ENCODE data around the gene DDX41. TPM values are rescaled to one million over a fixed set of nuclear protein-coding genes. Genes with fewer than 3 reads are reported as not detected.
A peak's percentile ranks its signal among the peaks of the same experiment; 100 is the strongest.

The DDX41 gene
- total RNA-seq, 1 donor from 2014 or later: 60.7 TPM

GRCh38 chr5:177474846-177475562 is 41.8 kb downstream of the DDX41 start:
- DNase-seq (ENCODE audit: low spot score): no peak
- no peak overlapping the region for H2AFZ ChIP-seq (replicated peaks)
- no peaks in the 10 kb centered on the region for H3K36me3 ChIP-seq
- no peaks in the 10 kb centered on the region for H3K27me3 ChIP-seq
- H3K4me1 ChIP-seq: peaks cover 29% of the 10 kb centered on the region
- Mint-ChIP-seq H3K4me1 (peaks cover 61% of the 10 kb centered on the region), H3K36me3 (peaks cover 13% of the 10 kb centered on the region), H3K27ac (peak overlapping the region; percentile 55), H3K4me3 (peak overlapping the region; percentile 83), H3K27me3 (ENCODE audit: insufficient read depth, low read depth) (peaks cover 23% of the 10 kb centered on the region), H3K9me3 (no peaks in the 10 kb centered on the region)
- no peak for TF ChIP-seq CTCF (IDR thresholded peaks at IDR 0.05)
- no peak for TF ChIP-seq EZH2 (IDR thresholded peaks at IDR 0.05)
- TF ChIP-seq EZH2phosphoT487 (IDR thresholded peaks at IDR 0.05): no peak
- H3K9ac ChIP-seq: no peak overlapping the region
- H3K79me2 ChIP-seq (ENCODE audit: low read depth): peaks cover 30% of the 10 kb centered on the region
- no peak overlapping the region for H3K27ac ChIP-seq
- no peaks in the 10 kb centered on the region for H3K9me3 ChIP-seq (ENCODE audit: low read depth)
- H3K4me3 ChIP-seq: no peak overlapping the region
- no peak overlapping the region for H3K4me2 ChIP-seq
- H4K20me1 ChIP-seq (ENCODE audit: low read depth): peaks cover 31% of the 10 kb centered on the region
- H3F3A ChIP-seq (ENCODE audit: low read depth): peaks cover 36% of the 10 kb centered on the region

- no peak overlapping the region for H3K27ac ChIP-seq
- peaks cover 38% of the 10 kb centered on the region for H3K4me1 ChIP-seq
Observed at GRCh38 chr5:177474002-177474476, 42.7 kb downstream of the DDX41 start.

GRCh38 chr5:177473443-177474001 is 43.2 kb downstream of the DDX41 start, which contains the start of gene DBN1:
Gene DBN1, minus strand, starts transcription at chr5:177473634. Its CDS starts 113 bp downstream, at chr5:177473521.
- Histone ChIP-seq H3K79me2 (ENCODE audit: low read depth) (peaks cover 45% of the 10 kb centered on the region), H3K4me1 (peaks cover 38% of the 10 kb centered on the region), H3F3A (ENCODE audit: low read depth) (peaks cover 41% of the 10 kb centered on the region), H3K4me3 (peak within 1 kb of the TSS; percentile 100), H3K36me3 (no peaks in the 10 kb centered on the region), H3K27me3 (no peaks in the 10 kb centered on the region), H2AFZ (replicated peaks) (no peak within 1 kb of the TSS), H3K4me2 (peak within 1 kb of the TSS; percentile 99), H3K9ac (peak within 1 kb of the TSS; percentile 93), H3K27ac (peak within 1 kb of the TSS; percentile 95), H3K9me3 (ENCODE audit: low read depth) (no peaks in the 10 kb centered on the region), H4K20me1 (ENCODE audit: low read depth) (peaks cover 45% of the 10 kb centered on the region)
- H3K4me3 Mint-ChIP-seq: peak within 1 kb of the TSS; percentile 90
- H3K27me3 Mint-ChIP-seq (ENCODE audit: insufficient read depth, low read depth): peaks cover 27% of the 10 kb centered on the region
- peaks cover 62% of the 10 kb centered on the region for H3K4me1 Mint-ChIP-seq
- peaks cover 8% of the 10 kb centered on the region for H3K36me3 Mint-ChIP-seq
- peak; percentile 89 for DNase-seq (ENCODE audit: low spot score)
- TF ChIP-seq CTCF (IDR thresholded peaks at IDR 0.05) (no peak), EZH2 (IDR thresholded peaks at IDR 0.05) (no peak), EZH2phosphoT487 (IDR thresholded peaks at IDR 0.05) (no peak)
- H3K9me3 Mint-ChIP-seq: no peaks in the 10 kb centered on the region
- H3K27ac Mint-ChIP-seq: peak within 1 kb of the TSS; percentile 72

More at GRCh38 chr5:177474002-177474476, 42.7 kb downstream of the DDX41 start:
- peaks cover 28% of the 10 kb centered on the region for H3K27me3 Mint-ChIP-seq (ENCODE audit: insufficient read depth, low read depth)
- Histone ChIP-seq H3F3A (ENCODE audit: low read depth) (peaks cover 40% of the 10 kb centered on the region), H2AFZ (replicated peaks) (no peak overlapping the region), H3K9me3 (ENCODE audit: low read depth) (no peaks in the 10 kb centered on the region), H3K4me2 (peak overlapping the region; percentile 99), H3K27me3 (no peaks in the 10 kb centered on the region), H3K4me3 (peak overlapping the region; percentile 100), H3K36me3 (no peaks in the 10 kb centered on the region), H4K20me1 (ENCODE audit: low read depth) (peaks cover 39% of the 10 kb centered on the region), H3K79me2 (ENCODE audit: low read depth) (peaks cover 39% of the 10 kb centered on the region), H3K9ac (no peak overlapping the region)
- H3K4me3 Mint-ChIP-seq: peak overlapping the region; percentile 83
- H3K36me3 Mint-ChIP-seq: peaks cover 13% of the 10 kb centered on the region
- peak overlapping the region; percentile 72 for H3K27ac Mint-ChIP-seq
- no peaks in the 10 kb centered on the region for H3K9me3 Mint-ChIP-seq
- peaks cover 62% of the 10 kb centered on the region for H3K4me1 Mint-ChIP-seq
- no peak for TF ChIP-seq EZH2phosphoT487 (IDR thresholded peaks at IDR 0.05)
- no peak for DNase-seq (ENCODE audit: low spot score)

Measured in neural progenitor cell (in vitro differentiated cells).